SJSA1 (cell line): ENCODE measurements around the gene LIPF. TPM values are rescaled to one million over a fixed set of nuclear protein-coding genes. Genes with fewer than 3 reads are reported as not detected.
"Not testable (repeated sequence)": the region's sequence is repeated elsewhere in the genome, so short reads cannot be mapped to it uniquely, and the experiment has no call there.

Experiments used
- DNase-seq, 2 experiments: peaks; one replicate each; pipeline ENCODE4 v3.0.0-alpha.2; 2015 to 2020; ENCODE audit warnings: low spot score in 2 of 2, low read depth in 1 of 2
- H3K27ac ChIP-seq: fragments of 250-450 bp; sonication (Bioruptor Pico); 2 replicates; pipeline ENCODE4 v1.5.1; 2020; ENCODE audit warnings: mild to moderate bottlenecking, moderate library complexity
- H3K27me3 ChIP-seq: fragments of 250-450 bp; sonication (Bioruptor Pico); replicated peaks from 2 replicates; pipeline ENCODE4 v1.5.1; 2020; ENCODE audit warnings: mild to moderate bottlenecking, moderate library complexity
- H3K36me3 ChIP-seq: fragments of 250-450 bp; sonication (Bioruptor Pico); 2 replicates; pipeline ENCODE4 v1.5.1; 2020; ENCODE audit warnings: mild to moderate bottlenecking
- H3K4me1 ChIP-seq: fragments of 250-450 bp; sonication (Bioruptor Pico); replicated peaks from 2 replicates; pipeline ENCODE4 v1.6.1; 2021; ENCODE audit warnings: mild to moderate bottlenecking
- H3K4me3 ChIP-seq: fragments of 250-450 bp; sonication (Bioruptor Pico); 2 replicates; pipeline ENCODE4 v1.5.1; 2020; ENCODE audit warnings: mild to moderate bottlenecking
- H3K9me3 ChIP-seq: fragments of 250-450 bp; sonication (Bioruptor Pico); replicated peaks from 2 replicates; pipeline ENCODE4 v1.5.1; 2020; ENCODE audit warnings: mild to moderate bottlenecking
- total RNA-seq: library from RNA; depleted of rRNA; stranded (reverse); fragments of >200 nt; shearing (Covaris generic); gene quantifications from 2 replicates; pipeline ENCODE4 v1.2.3, GENCODE V29; 2014

Gene LIPF
- total RNA-seq, 1 experiment from 2014 or later: not detected

GRCh38 chr10:88659725-88660597, 4.3 kb upstream of the LIPF start:
- Histone ChIP-seq H3K4me3 (no peak overlapping the region), H3K4me1 (peaks cover 4% of the 10 kb centered on the region; the same call in 1 of the 2 replicates), H3K27ac (no peak overlapping the region), H3K36me3 (no peaks in the 10 kb centered on the region), H3K9me3 (no peaks in the 10 kb centered on the region), H3K27me3 (no peaks in the 10 kb centered on the region)
- peak in 1 of 2 experiments; percentile 3 for DNase-seq

DNA sequence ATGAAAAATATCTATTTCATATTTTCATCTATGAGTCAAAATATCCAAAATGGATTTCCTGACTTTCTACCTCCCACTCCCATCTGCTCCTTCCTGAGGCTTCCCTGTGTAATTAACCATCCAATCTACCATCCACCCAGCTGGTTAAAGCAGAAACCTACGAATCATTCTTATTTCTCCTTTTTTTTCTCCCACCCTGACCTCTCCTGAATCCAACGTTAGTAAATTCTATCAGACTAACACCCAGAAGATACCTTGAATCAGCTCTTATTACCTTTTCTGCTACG, 3.7 kb upstream of the LIPF start:
- DNase-seq: no peak

GRCh38 chr10:88661018-88661417, 3.2 kb upstream of the LIPF start:
- no peaks in the 10 kb centered on the region for H3K9me3 ChIP-seq

More for the DNA sequence above, 3.7 kb upstream of the LIPF start:
- no peaks in the 10 kb centered on the region for H3K27me3 ChIP-seq
- no peaks in the 10 kb centered on the region for H3K36me3 ChIP-seq
- H3K4me3 ChIP-seq: no peak overlapping the region
- H3K4me1 ChIP-seq: peaks cover 4% of the 10 kb centered on the region; the same call in 1 of the 2 replicates
- H3K9me3 ChIP-seq: no peaks in the 10 kb centered on the region
- no peak overlapping the region for H3K27ac ChIP-seq

DNA sequence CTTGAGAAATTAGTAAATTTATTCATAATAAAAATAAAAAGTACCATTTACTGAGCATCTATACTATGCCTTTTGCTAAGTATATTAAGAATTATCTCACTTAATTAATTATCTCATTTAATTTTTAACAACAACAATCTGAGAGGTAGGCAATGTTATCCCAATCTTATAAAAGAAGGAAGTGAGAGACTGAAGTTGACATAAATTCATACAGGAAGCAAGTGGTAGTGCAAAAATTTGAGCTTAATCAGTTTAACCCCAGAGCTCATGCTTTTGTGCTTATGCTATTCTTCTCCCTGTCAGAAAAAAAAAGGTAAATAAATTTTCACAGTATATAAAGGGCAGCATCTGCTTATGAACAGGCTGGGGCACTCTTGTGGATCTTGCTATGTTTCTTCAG, 2.7 kb upstream of the LIPF start:
- Histone ChIP-seq H3K4me3 (no peak overlapping the region), H3K36me3 (no peaks in the 10 kb centered on the region), H3K27ac (no peak overlapping the region), H3K4me1 (peaks cover 4% of the 10 kb centered on the region; the same call in 1 of the 2 replicates), H3K27me3 (no peaks in the 10 kb centered on the region), H3K9me3 (no peaks in the 10 kb centered on the region)
- DNase-seq: no peak

More at GRCh38 chr10:88661018-88661417, 3.2 kb upstream of the LIPF start:
- no peaks in the 10 kb centered on the region for H3K36me3 ChIP-seq
- no peak for DNase-seq
- no peak overlapping the region for H3K4me3 ChIP-seq
- peaks cover 4% of the 10 kb centered on the region; the same call in 1 of the 2 replicates for H3K4me1 ChIP-seq
- no peak overlapping the region for H3K27ac ChIP-seq
- H3K27me3 ChIP-seq: no peaks in the 10 kb centered on the region

- not testable (repeated sequence) for H3K4me1 ChIP-seq, DNase-seq, H3K27me3 ChIP-seq, H3K9me3 ChIP-seq, H3K27ac ChIP-seq, H3K4me3 ChIP-seq, H3K36me3 ChIP-seq
Measured at GRCh38 chr10:88663153-88663552, 1.1 kb upstream of the LIPF start.

DNA sequence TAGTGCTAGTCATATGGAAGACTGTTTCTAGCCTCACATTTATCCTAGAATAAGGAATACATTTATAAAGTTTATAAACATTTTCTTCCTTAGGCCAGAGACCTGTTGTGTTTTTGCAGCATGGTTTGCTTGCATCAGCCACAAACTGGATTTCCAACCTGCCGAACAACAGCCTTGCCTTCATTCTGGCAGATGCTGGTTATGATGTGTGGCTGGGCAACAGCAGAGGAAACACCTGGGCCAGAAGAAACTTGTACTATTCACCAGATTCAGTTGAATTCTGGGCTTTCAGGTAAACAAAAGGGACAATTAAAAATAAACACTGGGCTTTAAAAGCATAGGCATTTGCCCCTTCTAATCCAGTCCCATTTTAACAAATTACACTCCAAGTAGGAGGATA, 4.2 kb downstream of the LIPF start:
- H3K27me3 ChIP-seq: no peaks in the 10 kb centered on the region
- H3K9me3 ChIP-seq: no peaks in the 10 kb centered on the region
- no peak for DNase-seq

GRCh38 chr10:88670497-88670896, 6.3 kb downstream of the LIPF start:
- H3K4me1 ChIP-seq: no peaks in the 10 kb centered on the region; the same call in 1 of the 2 replicates
- no peaks in the 10 kb centered on the region for H3K36me3 ChIP-seq
- no peaks in the 10 kb centered on the region for H3K9me3 ChIP-seq
- no peak overlapping the region for H3K4me3 ChIP-seq
- no peak for DNase-seq
- H3K27ac ChIP-seq: no peak overlapping the region
- H3K27me3 ChIP-seq: no peaks in the 10 kb centered on the region

More for the DNA sequence above, 4.2 kb downstream of the LIPF start:
- no peak overlapping the region for H3K4me3 ChIP-seq
- H3K4me1 ChIP-seq: no peaks in the 10 kb centered on the region; the same call in 1 of the 2 replicates
- no peak overlapping the region for H3K27ac ChIP-seq
- H3K36me3 ChIP-seq: no peaks in the 10 kb centered on the region

DNA sequence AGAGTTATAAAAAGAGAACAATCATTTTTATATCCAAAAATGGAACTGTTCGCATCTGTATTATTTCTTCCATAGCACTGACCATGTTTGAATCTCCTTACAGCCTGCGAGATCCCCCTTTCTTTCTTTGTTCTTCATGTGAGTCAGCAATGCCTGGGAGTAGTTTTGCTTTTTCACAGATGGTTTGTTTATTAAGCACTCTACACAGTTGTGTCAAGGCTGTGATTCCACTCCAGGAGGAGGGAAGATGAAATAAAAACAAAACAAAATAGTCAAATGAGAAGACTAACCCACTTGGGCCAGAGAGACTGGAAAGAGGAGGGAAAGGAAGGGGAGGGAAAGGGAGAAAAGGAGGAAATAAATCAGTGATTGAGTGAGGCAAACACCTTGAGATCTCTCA, 7.8 kb downstream of the LIPF start:
- H3K27ac ChIP-seq: no peak overlapping the region
- no peaks in the 10 kb centered on the region for H3K9me3 ChIP-seq
- H3K4me3 ChIP-seq: no peak overlapping the region
- H3K36me3 ChIP-seq: no peaks in the 10 kb centered on the region
- no peaks in the 10 kb centered on the region; the same call in 1 of the 2 replicates for H3K27me3 ChIP-seq
- DNase-seq: peak in 1 of 2 experiments; percentile 27
- no peaks in the 10 kb centered on the region; the same call in 1 of the 2 replicates for H3K4me1 ChIP-seq

- Histone ChIP-seq H3K27ac (no peak overlapping the region), H3K4me3 (no peak overlapping the region), H3K9me3 (no peaks in the 10 kb centered on the region), H3K36me3 (no peaks in the 10 kb centered on the region), H3K27me3 (peaks cover 6% of the 10 kb centered on the region), H3K4me1 (no peaks in the 10 kb centered on the region; the same call in 1 of the 2 replicates)
- DNase-seq: no peak
Measured at GRCh38 chr10:88676283-88677060, 12.2 kb downstream of the LIPF start.

DNA sequence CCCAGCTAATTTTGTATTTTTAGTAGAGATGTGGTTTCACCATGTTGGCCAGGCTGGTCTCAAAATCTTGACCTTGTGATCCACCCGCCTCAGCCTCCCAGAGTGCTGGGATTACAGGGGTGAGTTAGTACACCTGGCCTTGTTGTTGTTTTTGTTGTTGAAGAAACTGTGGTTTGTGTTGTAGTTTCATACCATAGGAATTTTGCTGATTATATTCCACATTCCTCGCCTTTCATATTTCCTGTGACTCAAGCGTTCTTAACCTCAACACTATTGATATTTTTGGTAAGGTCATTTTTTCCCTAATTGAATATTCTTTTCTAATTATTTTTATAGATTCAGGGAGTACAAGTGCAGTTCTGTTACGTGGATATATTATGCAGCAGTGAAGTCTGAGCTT, 16.7 kb downstream of the LIPF start:
- H3K27ac ChIP-seq: no peak overlapping the region
- H3K4me3 ChIP-seq: no peak overlapping the region
- H3K9me3 ChIP-seq: no peaks in the 10 kb centered on the region
- H3K4me1 ChIP-seq: no peaks in the 10 kb centered on the region
- no peaks in the 10 kb centered on the region for H3K36me3 ChIP-seq
- DNase-seq: no peak
- H3K27me3 ChIP-seq: peaks cover 6% of the 10 kb centered on the region

GRCh38 chr10:88682491-88682890, 18.2 kb downstream of the LIPF start:
- no peak for DNase-seq
- no peak overlapping the region for H3K27ac ChIP-seq

DNA sequence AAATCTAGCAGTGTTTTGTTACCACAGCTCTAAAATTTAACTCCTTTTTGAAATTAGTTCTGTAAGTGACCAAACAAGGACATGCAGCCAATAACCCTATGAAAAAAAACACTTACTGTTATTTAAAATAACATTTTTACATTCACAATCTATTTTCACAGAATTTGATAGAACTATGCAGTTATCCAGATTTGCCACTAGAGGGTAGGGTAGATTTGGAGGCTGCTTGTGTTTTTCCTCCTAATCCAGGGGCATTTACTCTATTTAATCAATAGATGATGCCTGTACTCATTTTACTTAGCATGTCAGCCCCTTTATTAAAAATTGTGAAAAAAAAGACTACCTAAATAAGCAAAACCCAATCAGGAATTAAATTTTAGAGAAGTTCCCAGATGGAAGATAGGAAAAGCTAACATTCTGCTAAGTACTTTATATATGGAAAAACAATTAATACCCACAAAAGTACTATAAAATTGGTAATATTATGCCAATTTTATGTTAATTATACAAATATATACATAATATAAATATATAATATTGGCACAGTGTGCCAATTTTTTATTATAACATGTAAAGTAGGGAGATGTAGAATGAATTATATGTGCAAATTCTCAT, 23.7 kb downstream of the LIPF start:
- Histone ChIP-seq H3K4me3 (no peak overlapping the region), H3K27ac (no peak overlapping the region), H3K4me1 (no peaks in the 10 kb centered on the region), H3K9me3 (no peaks in the 10 kb centered on the region), H3K27me3 (no peaks in the 10 kb centered on the region), H3K36me3 (no peaks in the 10 kb centered on the region)
- peak in 1 of 2 experiments; percentile 5 for DNase-seq

More at GRCh38 chr10:88682491-88682890, 18.2 kb downstream of the LIPF start:
- no peaks in the 10 kb centered on the region for H3K4me1 ChIP-seq
- no peaks in the 10 kb centered on the region for H3K36me3 ChIP-seq
- peaks cover 6% of the 10 kb centered on the region for H3K27me3 ChIP-seq
- H3K4me3 ChIP-seq: no peak overlapping the region
- H3K9me3 ChIP-seq: no peaks in the 10 kb centered on the region

GRCh38 chr10:88689366-88689765, 25.1 kb downstream of the LIPF start:
- Histone ChIP-seq H3K36me3 (no peaks in the 10 kb centered on the region), H3K9me3 (no peaks in the 10 kb centered on the region), H3K27me3 (peaks cover 1% of the 10 kb centered on the region; the same call in 1 of the 2 replicates), H3K4me1 (no peaks in the 10 kb centered on the region), H3K4me3 (no peak overlapping the region), H3K27ac (no peak overlapping the region)
- DNase-seq: no peak
